Esophagus (tissue), 2 donors: Measurements from ENCODE around the gene CACUL1. TPM values are rescaled to one million over a fixed set of nuclear protein-coding genes. Genes with fewer than 3 reads are reported as not detected.
"Not testable (repeated sequence)": the region's sequence is repeated elsewhere in the genome, so short reads cannot be mapped to it uniquely, and the experiment has no call there.

Experiments used
- H3K27ac ChIP-seq, 2 donors: one replicate each; pipeline ENCODE4 v1.5.1; 2013; ENCODE audit warnings: low read depth in 2 of 2, mild to moderate bottlenecking in 2 of 2, inconsistent platforms in 1 of 2, low read length in 1 of 2, moderate library complexity in 1 of 2
- H3K27me3 ChIP-seq, 2 donors: one replicate each; pipeline ENCODE4 v1.6.1; 2013; ENCODE audit warnings: low read length in 2 of 2, control low read depth in 1 of 2, mild to moderate bottlenecking in 1 of 2; ENCODE audit not compliant: insufficient read depth in 2 of 2, control insufficient read depth in 1 of 2
- H3K36me3 ChIP-seq, 2 donors: one replicate each; pipeline ENCODE4 v1.6.1; 2013; ENCODE audit warnings: low read length in 1 of 2; ENCODE audit not compliant: control insufficient read depth in 2 of 2, insufficient read depth in 2 of 2
- H3K4me1 ChIP-seq, 2 donors: one replicate each; pipeline ENCODE4 v1.6.1; 2013; ENCODE audit warnings: low read length in 1 of 2; ENCODE audit not compliant: control insufficient read depth in 2 of 2, insufficient read depth in 2 of 2
- H3K4me3 ChIP-seq, 2 donors: one replicate each; pipeline ENCODE4 v1.5.1; 2013; ENCODE audit warnings: low read length in 2 of 2, mild to moderate bottlenecking in 2 of 2, low read depth in 1 of 2, moderate library complexity in 1 of 2
- H3K9me3 ChIP-seq, 2 donors: one replicate each; pipeline ENCODE4 v1.6.1; 2013; ENCODE audit warnings: mild to moderate bottlenecking in 2 of 2, low read depth in 1 of 2, low read length in 1 of 2, moderate library complexity in 1 of 2; ENCODE audit not compliant: control insufficient read depth in 2 of 2, insufficient read depth in 1 of 2
- WGBS, 2 donors: extraction: QIAGEN DNeasy Blood & Tissue Kit; methylation state at CpG; one replicate each; pipeline ENCODE4 v1.1.7; 2013; 5-methylcytosine and 5-hydroxymethylcytosine counted together
- polyA plus RNA-seq, 2 donors: library from polyadenylated mRNA; stranded (reverse); fragments of 200-250 nt; gene quantifications; one replicate each; pipeline ENCODE4 v1.2.3, GENCODE V29; 2013
- donor health status: healthy with polysubstance abuse.
- donor health status: Bipolar disorder and iron deficiency.

CACUL1 gene
- 1 to 10 TPM; 6.5 to 6.9 TPM for polyA plus RNA-seq

DNA sequence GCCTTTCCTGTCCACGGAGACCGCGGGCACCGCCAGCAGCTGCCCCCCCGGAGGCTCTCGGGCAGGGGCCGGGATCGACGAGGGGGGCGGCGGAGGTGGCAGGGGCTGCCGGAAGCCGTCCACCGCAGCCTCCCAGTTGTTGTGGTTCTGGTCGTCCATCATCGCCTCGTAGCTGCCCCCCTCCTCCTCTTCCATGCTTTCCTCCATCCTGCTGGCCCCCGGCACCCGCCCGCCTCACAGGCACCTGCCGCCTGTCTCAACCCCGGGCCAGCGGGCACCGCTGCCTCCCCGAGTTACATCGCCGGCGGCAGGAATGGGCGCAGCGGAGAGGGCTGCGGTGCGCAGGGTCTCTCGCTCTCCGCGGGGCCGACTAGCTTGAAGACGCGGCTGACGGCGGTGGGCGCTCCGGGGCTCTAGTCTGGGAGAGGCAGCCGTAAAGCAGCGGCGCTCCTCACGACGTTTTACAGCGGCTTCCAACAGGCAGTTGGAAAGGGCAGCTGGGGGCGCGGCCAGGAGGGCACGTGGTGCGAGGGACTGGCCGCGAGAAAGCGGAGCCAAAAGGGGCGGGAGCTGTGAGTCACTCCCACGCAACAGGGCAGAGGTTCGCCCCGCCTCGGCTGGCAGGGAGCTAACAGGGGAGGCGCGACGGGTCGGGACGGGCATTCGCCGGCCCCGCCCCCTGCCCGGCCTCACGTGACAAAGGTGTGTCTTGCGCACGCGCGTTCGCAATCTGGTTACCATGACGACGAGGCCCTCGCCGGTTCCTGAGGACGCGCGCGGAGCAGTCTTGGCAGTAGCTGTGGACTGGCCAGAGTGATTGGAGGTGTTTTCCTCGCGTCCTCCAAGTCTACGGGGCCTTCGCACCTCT is at the start of gene CACUL1:
TSS of gene CACUL1 (minus strand) at position 415 of the 868 bp plus-strand sequence. CDS start at position 207, 208 bp downstream.
- Histone ChIP-seq H3K9me3 (no peaks in the 10 kb centered on the region), H3K27ac (peak within 1 kb of the TSS; percentile 71 to 84), H3K27me3 (no peaks in the 10 kb centered on the region), H3K36me3 (no peaks in the 10 kb centered on the region), H3K4me1 (peaks cover 0 to 2% of the 10 kb centered on the region in 2 donors), H3K4me3 (peak within 1 kb of the TSS; percentile 77 to 90)
- WGBS, 2 donors, result 1% methylated on average over 83 to 87 of the region's 87 CpGs

- Histone ChIP-seq H3K27ac (no peak overlapping the region), H3K27me3 (no peaks in the 10 kb centered on the region), H3K4me1 (no peaks in the 10 kb centered on the region), H3K36me3 (no peaks in the 10 kb centered on the region), H3K4me3 (no peak overlapping the region), H3K9me3 (no peaks in the 10 kb centered on the region)
- whole genome bisulfite sequencing, 2 donors, result 59 to 61% methylated on average over 3 of the region's 3 CpGs
Observed at GRCh38 chr10:118804262-118804773, 49.5 kb upstream of the CACUL1 start.

DNA sequence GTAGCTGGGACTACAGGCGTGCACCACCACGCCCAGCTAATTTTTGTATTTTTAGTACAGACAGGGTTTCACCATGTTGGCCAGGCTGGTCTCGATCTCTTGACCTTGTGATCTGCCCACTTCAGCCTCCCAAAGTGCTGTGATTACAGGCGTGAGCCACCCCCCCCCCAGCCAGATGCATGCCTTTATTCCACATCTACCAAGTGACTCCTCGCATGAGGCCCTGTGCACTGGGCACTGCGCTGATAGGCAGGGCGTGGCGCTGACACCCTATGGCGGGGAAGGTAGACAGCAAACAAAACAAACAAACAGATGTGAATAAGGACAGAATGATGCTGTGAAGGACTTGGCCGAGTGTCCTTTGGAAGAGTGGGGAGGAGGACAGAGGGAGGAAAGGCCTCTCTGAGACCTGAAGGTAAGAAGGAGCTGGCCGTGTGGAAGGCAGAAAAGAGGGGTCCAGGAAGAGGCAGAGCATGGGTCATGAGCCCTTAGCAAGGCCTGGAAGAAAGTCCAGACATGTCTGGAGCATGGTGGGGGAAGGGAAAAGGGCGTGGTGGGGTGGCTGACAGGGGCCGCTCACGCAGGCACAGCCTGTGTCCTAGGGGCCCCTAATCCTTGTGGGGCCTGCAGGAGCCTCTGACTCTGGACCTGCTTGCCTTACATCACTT is 47.5 kb upstream of the CACUL1 start:
- no peaks in the 10 kb centered on the region for H3K36me3 ChIP-seq
- no peak overlapping the region for H3K4me3 ChIP-seq
- H3K27ac ChIP-seq, result no peak overlapping the region
- no peaks in the 10 kb centered on the region for H3K9me3 ChIP-seq
- WGBS, 2 donors, result 90% methylated on average over 14 of the region's 14 CpGs
- H3K27me3 ChIP-seq, result no peaks in the 10 kb centered on the region
- no peaks in the 10 kb centered on the region for H3K4me1 ChIP-seq

DNA sequence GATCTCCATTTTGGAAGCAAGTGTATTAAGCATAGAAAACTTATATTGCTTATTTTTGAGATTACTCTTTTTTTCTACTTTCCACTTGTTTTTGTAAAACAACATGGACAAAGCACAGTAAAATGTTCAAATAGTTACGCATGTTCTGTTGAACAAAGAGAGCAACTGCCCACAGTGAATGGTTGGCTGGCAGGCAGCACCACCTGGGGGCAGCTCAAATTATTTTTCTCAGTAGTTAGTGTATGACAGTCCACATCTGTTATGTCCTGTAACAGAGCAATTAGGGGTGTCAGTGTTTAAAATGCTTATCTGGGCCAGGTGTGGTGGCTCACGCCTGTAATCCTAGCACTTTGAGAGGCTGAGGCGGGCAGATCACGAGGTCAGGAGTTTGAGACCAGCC is 46.1 kb upstream of the CACUL1 start:
- WGBS, 2 donors, result 53 to 78% methylated on average over 4 of the region's 4 CpGs
- Histone ChIP-seq H3K9me3 (no peaks in the 10 kb centered on the region), H3K36me3 (no peaks in the 10 kb centered on the region), H3K4me1 (no peaks in the 10 kb centered on the region), H3K27me3 (no peaks in the 10 kb centered on the region), H3K4me3 (no peak overlapping the region), H3K27ac (no peak overlapping the region)

- WGBS, 2 donors, result 37 to 40% methylated on average over 3 of the region's 3 CpGs
- H3K4me1 ChIP-seq, result no peaks in the 10 kb centered on the region
- no peaks in the 10 kb centered on the region for H3K9me3 ChIP-seq
- no peaks in the 10 kb centered on the region for H3K36me3 ChIP-seq
- no peak overlapping the region for H3K27ac ChIP-seq
- no peak overlapping the region for H3K4me3 ChIP-seq
- H3K27me3 ChIP-seq, result no peaks in the 10 kb centered on the region
Observed at GRCh38 chr10:118799777-118800176, 45.0 kb upstream of the CACUL1 start.

DNA sequence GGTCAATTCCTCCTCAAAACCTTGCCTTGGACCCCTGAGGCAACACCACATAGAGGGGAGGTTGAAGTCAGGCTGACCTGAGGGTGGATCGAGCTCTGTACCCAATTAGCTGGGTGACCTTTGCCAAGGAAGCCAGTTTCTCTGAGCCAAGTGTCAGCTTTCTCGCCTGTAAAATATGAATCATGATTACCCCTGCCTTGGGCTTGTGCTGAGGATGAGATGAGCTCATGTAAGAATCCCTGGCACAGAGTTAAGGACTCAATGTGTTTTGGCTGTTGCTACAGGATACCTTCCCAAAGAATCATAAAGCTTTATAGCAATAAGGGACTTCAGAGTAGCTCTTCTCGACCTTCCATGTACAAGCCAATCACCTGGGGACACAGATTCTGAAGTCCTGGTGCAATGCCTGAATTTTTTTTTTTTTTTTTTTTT is 43.5 kb upstream of the CACUL1 start:
- Histone ChIP-seq H3K27me3 (no peaks in the 10 kb centered on the region), H3K4me1 (no peaks in the 10 kb centered on the region), H3K9me3 (no peaks in the 10 kb centered on the region), H3K4me3 (no peak overlapping the region), H3K27ac (no peak overlapping the region), H3K36me3 (no peaks in the 10 kb centered on the region)
- 17 to 18% methylated on average over 3 of the region's 3 CpGs for WGBS, 2 donors

- H3K4me3 ChIP-seq, H3K27me3 ChIP-seq, H3K9me3 ChIP-seq, H3K4me1 ChIP-seq, H3K36me3 ChIP-seq, H3K27ac ChIP-seq: not testable (repeated sequence)
- WGBS, 2 donors, result 96 to 97% methylated on average over 7 of the region's 7 CpGs
Observed at GRCh38 chr10:118794971-118795370, 40.2 kb upstream of the CACUL1 start.

GRCh38 chr10:118793545-118793944 is 38.8 kb upstream of the CACUL1 start:
- Histone ChIP-seq H3K4me1 (peaks cover 0 to 2% of the 10 kb centered on the region in 2 donors), H3K27ac (no peak overlapping the region), H3K27me3 (no peaks in the 10 kb centered on the region), H3K4me3 (no peak overlapping the region), H3K9me3 (no peaks in the 10 kb centered on the region), H3K36me3 (no peaks in the 10 kb centered on the region)
- WGBS, 2 donors, result 51 to 68% methylated on average over 6 of the region's 6 CpGs

DNA sequence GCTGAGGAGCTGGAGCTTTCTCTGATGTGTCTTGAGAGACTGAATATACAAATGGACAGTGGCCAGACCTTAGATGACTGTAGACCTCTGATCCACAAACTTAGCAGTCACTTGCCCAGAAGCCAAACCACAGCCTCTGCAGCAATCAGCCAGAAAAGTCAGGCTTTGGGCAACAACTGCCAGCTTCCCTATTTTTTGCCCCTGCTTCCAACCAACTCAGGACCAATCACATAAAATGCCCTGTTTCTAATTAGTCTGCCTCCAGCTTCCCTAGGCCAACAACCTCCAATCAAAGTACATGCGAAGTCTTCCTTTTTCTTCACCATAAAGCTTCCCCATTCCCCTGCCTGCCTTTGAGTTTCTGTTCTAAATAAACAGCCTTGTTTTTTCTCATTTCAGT is 37.8 kb upstream of the CACUL1 start:
- H3K4me1 ChIP-seq, result peaks cover 0 to 2% of the 10 kb centered on the region in 2 donors
- no peaks in the 10 kb centered on the region for H3K36me3 ChIP-seq
- H3K9me3 ChIP-seq, result no peaks in the 10 kb centered on the region
- no peak overlapping the region for H3K4me3 ChIP-seq
- WGBS, 2 donors, result 65 to 81% methylated on average over 1 of the region's 1 CpG
- no peak overlapping the region for H3K27ac ChIP-seq
- no peaks in the 10 kb centered on the region for H3K27me3 ChIP-seq
